Caco-2 (cell line): ENCODE data around the gene SPSB4. TPM values are rescaled to one million over a fixed set of nuclear protein-coding genes. Genes with fewer than 3 reads are reported as not detected.

Source experiments
- BruUV-seq: library from RNA; stranded (reverse); fragments of 400-500 nt; replicated peaks from 2 replicates; lab custom pipeline; 2021; lab: Mats Ljungman, UMichigan
- CTCF ChIA-PET: fragments of 300-600 bp; sonication (Branson Sonifier 250); formaldehyde crosslinking; loops from one replicate; lab custom pipeline; 2022; ENCODE audit warnings: antibody characterized with exemption; lab: Charles Lee
- POLR2A ChIA-PET: fragments of 300-600 bp; sonication (Branson Sonifier 250); formaldehyde crosslinking; loops from one replicate; lab custom pipeline; 2022; ENCODE audit warnings: antibody characterized with exemption; lab: Charles Lee
- DNase-seq, 2 experiments: peaks; one replicate each; pipeline versions ENCODE4 v3.0.0 to v3.0.0-alpha.2; 2020 to 2022
- H3K27me3 ChIP-seq: replicated peaks from 2 replicates; pipeline ENCODE4 v1.6.0; 2011; ENCODE audit warnings: low read length; ENCODE audit not compliant: control insufficient read depth, insufficient read depth
- H3K36me3 ChIP-seq: 2 replicates; pipeline ENCODE4 v1.5.1; 2011; ENCODE audit warnings: low read length; ENCODE audit not compliant: control insufficient read depth, insufficient read depth
- H3K4me1 ChIP-seq: fragments of 250-450 bp; sonication (Bioruptor Pico); 2 replicates; pipeline ENCODE4 v1.5.1; 2020; ENCODE audit warnings: mild to moderate bottlenecking
- H3K4me3 ChIP-seq: 2 replicates; pipeline ENCODE4 v1.5.1; 2011; ENCODE audit warnings: low read depth, mild to moderate bottlenecking, control low read depth, low read length
- H3K9me3 ChIP-seq: fragments of 250-450 bp; sonication (Bioruptor Pico); 2 replicates; pipeline ENCODE4 v1.5.1; 2020; ENCODE audit warnings: mild to moderate bottlenecking, moderate library complexity
- H3K27ac Mint-ChIP-seq: one replicate; pipeline ENCODE4 v1.8.0; 2022; ENCODE audit warnings: mixed read lengths; ENCODE audit not compliant: unreplicated experiment
- H3K27me3 Mint-ChIP-seq: one replicate; pipeline ENCODE4 v1.8.0; 2022; ENCODE audit warnings: mixed read lengths; ENCODE audit not compliant: insufficient read depth, unreplicated experiment
- H3K36me3 Mint-ChIP-seq: one replicate; pipeline ENCODE4 v1.8.0; 2022; ENCODE audit warnings: mild to moderate bottlenecking, mixed read lengths; ENCODE audit not compliant: insufficient read depth, unreplicated experiment
- H3K4me1 Mint-ChIP-seq: one replicate; pipeline ENCODE4 v1.8.0; 2022; ENCODE audit warnings: low read depth, mixed read lengths; ENCODE audit not compliant: unreplicated experiment
- H3K4me3 Mint-ChIP-seq: one replicate; pipeline ENCODE4 v1.8.0; 2022; ENCODE audit warnings: mild to moderate bottlenecking, moderate library complexity, mixed read lengths; ENCODE audit not compliant: unreplicated experiment
- H3K9me3 Mint-ChIP-seq: one replicate; pipeline ENCODE4 v1.8.0; 2022; ENCODE audit warnings: mixed read lengths; ENCODE audit not compliant: unreplicated experiment
- CTCF ChIP-seq, 2 experiments: fragments of 200-600 bp in 1 of 2; IDR thresholded peaks; 1 replicate in 1 of 2; 2 replicates in 1 of 2; pipeline versions ENCODE4 v1.5.1 to v1.8.0; 2011 to 2022; ENCODE audit warnings: antibody characterized with exemption in 1 of 2, control low read depth in 1 of 2, inconsistent platforms in 1 of 2, low read depth in 1 of 2, low read length in 1 of 2, mild to moderate bottlenecking in 1 of 2, moderate library complexity in 1 of 2; ENCODE audit not compliant: insufficient read depth in 1 of 2, severe bottlenecking in 1 of 2, unreplicated experiment in 1 of 2
- intact Hi-C: fragments of 100-400 bp; cut with micrococcal nuclease; formaldehyde crosslinking; loops from one replicate; pipeline ENCODE4 v1.10.0; 2022; ENCODE audit not compliant: unreplicated experiment
- total RNA-seq: library from RNA; stranded (reverse); gene quantifications from 2 replicates; pipeline ENCODE4 v1.2.3, GENCODE V29; 2022

SPSB4 gene
- total RNA-seq, 1 experiment from 2014 or later: not detected

DNA sequence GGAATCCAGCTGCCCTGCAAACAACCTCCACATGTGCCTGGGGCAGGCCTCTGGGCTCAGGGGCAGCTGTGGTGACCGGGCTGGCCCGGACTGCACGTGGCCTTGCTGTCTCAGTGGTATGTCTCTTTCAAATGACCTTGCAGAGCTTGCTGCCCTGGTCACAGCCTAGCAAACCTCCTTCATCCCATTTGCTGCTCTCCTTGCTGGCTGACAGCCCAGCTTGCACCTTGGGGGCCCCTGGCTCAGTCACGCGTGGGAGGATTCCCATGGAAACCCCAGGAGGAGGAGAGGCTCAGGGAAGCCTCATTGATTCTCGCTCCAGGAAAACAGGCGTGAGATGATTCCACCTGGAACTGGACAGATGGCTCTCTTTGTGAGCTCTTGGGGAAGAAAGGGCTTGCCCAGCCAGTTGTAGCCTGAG is 5.6 kb downstream of the SPSB4 start:
- no peaks in the 10 kb centered on the region for H3K4me1 Mint-ChIP-seq
- H3K36me3 ChIP-seq: no peaks in the 10 kb centered on the region
- peak in 1 of 2 experiments; percentile 58 for DNase-seq
- TF ChIP-seq CTCF (IDR thresholded peaks at IDR 0.05; ENCODE audit: insufficient read depth in 1 of 2, low read depth in 1 of 2, low read length in 1 of 2, severe bottlenecking in 1 of 2, unreplicated experiment in 1 of 2): no peak
- H3K9me3 Mint-ChIP-seq: no peaks in the 10 kb centered on the region
- ChIA-PET CTCF (no interaction called here), POLR2A (no interaction called here)
- intact Hi-C loops: no loop called here
- H3K36me3 Mint-ChIP-seq: no peaks in the 10 kb centered on the region
- H3K27me3 Mint-ChIP-seq: peaks cover 7% of the 10 kb centered on the region
- no peaks in the 10 kb centered on the region for H3K4me1 ChIP-seq
- no peak overlapping the region for H3K4me3 Mint-ChIP-seq
- no peak overlapping the region for H3K27ac Mint-ChIP-seq
- no peaks in the 10 kb centered on the region for H3K27me3 ChIP-seq
- no TSS peak for BruUV-seq
- no peaks in the 10 kb centered on the region for H3K9me3 ChIP-seq
- no peak overlapping the region for H3K4me3 ChIP-seq

- POLR2A ChIA-PET: no interaction called here
- BruUV-seq: no TSS peak
- no peaks in the 10 kb centered on the region for H3K4me1 ChIP-seq
- H3K27me3 Mint-ChIP-seq: peaks cover 7% of the 10 kb centered on the region
- H3K9me3 Mint-ChIP-seq: no peaks in the 10 kb centered on the region
- CTCF ChIA-PET: no interaction called here
- H3K9me3 ChIP-seq: no peaks in the 10 kb centered on the region
- intact Hi-C loops: no loop called here
- no peaks in the 10 kb centered on the region for H3K36me3 Mint-ChIP-seq
- H3K4me3 Mint-ChIP-seq: no peak overlapping the region
- H3K4me1 Mint-ChIP-seq: no peaks in the 10 kb centered on the region
- H3K4me3 ChIP-seq: no peak overlapping the region
- DNase-seq: no peak
- no peak overlapping the region for H3K27ac Mint-ChIP-seq
- no peak for TF ChIP-seq CTCF (IDR thresholded peaks at IDR 0.05; ENCODE audit: insufficient read depth in 1 of 2, low read depth in 1 of 2, low read length in 1 of 2, severe bottlenecking in 1 of 2, unreplicated experiment in 1 of 2)
- H3K27me3 ChIP-seq: no peaks in the 10 kb centered on the region
- H3K36me3 ChIP-seq: no peaks in the 10 kb centered on the region
These were observed 6.3 kb downstream of the SPSB4 start for GRCh38 chr3:141057436-141057835.

DNA sequence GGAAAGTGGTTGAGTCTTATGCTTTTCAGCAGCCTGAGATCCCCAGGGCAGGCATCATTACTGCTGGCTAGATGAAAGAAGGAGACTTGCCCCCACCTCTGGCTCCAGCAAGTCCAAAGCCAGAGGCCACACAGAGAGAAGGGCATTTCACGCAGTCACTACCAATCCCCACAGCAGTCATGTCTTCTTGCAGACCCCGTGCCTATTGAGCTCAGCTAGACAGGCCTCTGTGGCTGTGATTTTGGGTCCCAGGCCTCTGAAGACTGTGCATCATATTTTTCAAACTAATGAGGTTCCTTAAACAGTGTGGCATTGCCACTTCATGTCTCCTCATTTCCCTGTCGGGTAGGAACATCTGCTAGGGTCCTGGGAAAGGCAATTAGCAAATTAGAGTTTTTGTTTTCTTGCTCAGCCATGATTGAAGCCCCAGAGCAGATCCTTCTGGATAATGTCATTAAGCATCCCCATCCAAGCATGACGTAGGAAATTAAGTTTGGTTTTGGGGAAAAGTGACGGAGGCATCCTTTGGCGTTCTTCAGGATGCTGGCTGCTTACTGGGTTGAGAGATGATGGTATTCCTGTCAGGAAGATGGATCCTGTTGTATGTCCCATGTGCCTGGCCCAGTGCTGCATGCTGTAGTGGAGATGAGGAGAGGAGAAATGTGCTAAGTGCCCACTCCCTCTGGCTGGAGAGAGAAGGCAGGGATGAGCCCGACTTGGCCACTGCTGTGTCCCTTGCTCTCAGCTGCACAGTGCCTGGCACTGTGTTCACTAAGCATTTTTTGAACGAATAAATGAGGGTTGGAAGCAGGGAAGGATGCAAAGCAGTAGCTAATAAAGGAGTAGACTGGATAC is 7.0 kb downstream of the SPSB4 start:
- POLR2A ChIA-PET: no interaction called here
- no TSS peak for BruUV-seq
- no peak overlapping the region for H3K27ac Mint-ChIP-seq

More for the DNA sequence above, 7.0 kb downstream of the SPSB4 start:
- no peak overlapping the region for H3K4me3 ChIP-seq
- no peaks in the 10 kb centered on the region for H3K27me3 ChIP-seq
- Mint-ChIP-seq H3K36me3 (no peaks in the 10 kb centered on the region), H3K9me3 (no peaks in the 10 kb centered on the region), H3K27me3 (peaks cover 7% of the 10 kb centered on the region), H3K4me1 (no peaks in the 10 kb centered on the region), H3K4me3 (no peak overlapping the region)
- no peak for TF ChIP-seq CTCF (IDR thresholded peaks at IDR 0.05; ENCODE audit: insufficient read depth in 1 of 2, low read depth in 1 of 2, low read length in 1 of 2, severe bottlenecking in 1 of 2, unreplicated experiment in 1 of 2)
- intact Hi-C loops: no loop called here
- CTCF ChIA-PET: no interaction called here
- no peaks in the 10 kb centered on the region for H3K36me3 ChIP-seq
- H3K4me1 ChIP-seq: no peaks in the 10 kb centered on the region
- H3K9me3 ChIP-seq: no peaks in the 10 kb centered on the region
- no peak for DNase-seq
